GM23338 (cell line): ENCODE measurements around the gene MZB1. TPM values are rescaled to one million over a fixed set of nuclear protein-coding genes. Genes with fewer than 3 reads are reported as not detected.

Source experiments
- ATAC-seq: fragments of 200-7000 bp; cut with Tn5 transposase; 3 replicates; pipeline ENCODE4 v1.9.1; 2020
- DNase-seq: peaks from one replicate; pipeline ENCODE4 v3.0.0-alpha.2; 2015; ENCODE audit warnings: low spot score
- H2AFZ ChIP-seq: fragments of 200-600 bp; sonication (generic); 2 replicates; pipeline ENCODE4 v1.8.0; 2016; ENCODE audit warnings: antibody characterized with exemption, mild to moderate bottlenecking, moderate library complexity
- H3F3A ChIP-seq: fragments of 200-600 bp; sonication (generic); replicated peaks from 2 replicates; pipeline ENCODE4 v1.8.0; 2017; ENCODE audit warnings: antibody characterized with exemption, mixed run types, low read depth
- H3K27ac ChIP-seq: fragments of 200-600 bp; sonication (generic); 2 replicates; pipeline ENCODE4 v1.6.1; 2016; ENCODE audit warnings: low read depth
- H3K27me3 ChIP-seq: fragments of 200-600 bp; sonication (generic); 2 replicates; pipeline ENCODE4 v1.8.0; 2016; ENCODE audit warnings: mild to moderate bottlenecking, mixed run types, moderate library complexity; ENCODE audit not compliant: insufficient read depth
- H3K36me3 ChIP-seq: fragments of 200-600 bp; sonication (generic); 2 replicates; pipeline ENCODE4 v1.8.0; 2016; ENCODE audit warnings: mild to moderate bottlenecking; ENCODE audit not compliant: insufficient read depth
- H3K4me1 ChIP-seq: fragments of 200-600 bp; sonication (generic); 2 replicates; pipeline ENCODE4 v1.8.0; 2016; ENCODE audit warnings: mild to moderate bottlenecking, moderate library complexity; ENCODE audit not compliant: insufficient read depth
- H3K4me2 ChIP-seq: fragments of 200-600 bp; sonication (generic); 2 replicates; pipeline ENCODE4 v1.7.1; 2017; ENCODE audit warnings: mixed run types
- H3K4me3 ChIP-seq: fragments of 200-600 bp; sonication (generic); 2 replicates; pipeline ENCODE4 v1.6.1; 2016; ENCODE audit warnings: mixed run types
- H3K79me2 ChIP-seq: fragments of 200-600 bp; sonication (generic); replicated peaks from 2 replicates; pipeline ENCODE4 v1.8.0; 2017; ENCODE audit warnings: mild to moderate bottlenecking; ENCODE audit not compliant: insufficient read depth
- H3K9me2 ChIP-seq: fragments of 200-600 bp; sonication (generic); 2 replicates; pipeline ENCODE4 v1.8.0; 2017; ENCODE audit not compliant: insufficient read depth
- H4K20me1 ChIP-seq: fragments of 200-600 bp; sonication (generic); replicated peaks from 2 replicates; pipeline ENCODE4 v1.8.0; 2017; ENCODE audit warnings: mild to moderate bottlenecking; ENCODE audit not compliant: insufficient read depth
- H3K27ac Mint-ChIP-seq: 2 replicates; pipeline ENCODE4 v1.8.0; 2020; ENCODE audit warnings: inconsistent platforms, mild to moderate bottlenecking, moderate library complexity, mixed read lengths
- H3K27me3 Mint-ChIP-seq: 3 replicates; pipeline ENCODE4 v1.8.0; 2022; ENCODE audit warnings: low read depth, mild to moderate bottlenecking, moderate library complexity, mixed read lengths, inconsistent platforms; ENCODE audit not compliant: insufficient read depth, poor library complexity
- H3K36me3 Mint-ChIP-seq: 3 replicates; pipeline ENCODE4 v1.8.0; 2021; ENCODE audit warnings: low read depth, mild to moderate bottlenecking, inconsistent platforms, moderate library complexity, mixed read lengths
- H3K4me1 Mint-ChIP-seq: 3 replicates; pipeline ENCODE4 v1.8.0; 2020; ENCODE audit warnings: mild to moderate bottlenecking, inconsistent platforms, mixed read lengths
- H3K4me3 Mint-ChIP-seq: 3 replicates; pipeline ENCODE4 v1.8.0; 2021; ENCODE audit warnings: moderate library complexity, mild to moderate bottlenecking, inconsistent platforms, mixed read lengths
- H3K9me3 Mint-ChIP-seq: 3 replicates; pipeline ENCODE4 v1.8.0; 2020; ENCODE audit warnings: moderate library complexity, mild to moderate bottlenecking, inconsistent platforms, mixed read lengths
- EZH2 ChIP-seq: fragments of 200-600 bp; sonication (generic); IDR thresholded peaks from one replicate; pipeline ENCODE4 v1.8.0; 2017; ENCODE audit warnings: antibody characterized with exemption, mild to moderate bottlenecking, low read depth; ENCODE audit not compliant: unreplicated experiment
- EZH2phosphoT487 ChIP-seq: fragments of 200-600 bp; sonication (generic); IDR thresholded peaks from one replicate; pipeline ENCODE4 v1.8.1; 2018; ENCODE audit warnings: antibody characterized with exemption; ENCODE audit not compliant: unreplicated experiment
- NANOG ChIP-seq: IDR thresholded peaks from 2 replicates; pipeline ENCODE4 v1.6.1; 2016; ENCODE audit warnings: antibody characterized with exemption, borderline replicate concordance
- POLR2AphosphoS5 ChIP-seq: IDR thresholded peaks from 2 replicates; pipeline ENCODE4 v1.6.1; 2016; ENCODE audit warnings: antibody characterized with exemption, low read depth
- ZNF114 ChIP-seq: fragments of 250-450 bp; sonication (Bioruptor Pico); IDR thresholded peaks from 2 replicates; pipeline ENCODE4 v1.5.0; 2020; ENCODE audit warnings: mild to moderate bottlenecking, moderate library complexity
- ZNF331 ChIP-seq: fragments of 250-450 bp; sonication (Bioruptor Pico); IDR thresholded peaks from 2 replicates; pipeline ENCODE4 v1.5.0; 2020; ENCODE audit warnings: low read depth, mild to moderate bottlenecking, moderate library complexity
- polyA plus RNA-seq: library from polyadenylated mRNA; unstranded; fragments of >200 nt; fragmentation: Nextera tagmentation; extraction: Ambion mirVana; gene quantifications from 2 replicates; pipeline ENCODE4 v1.2.1, GENCODE V29; 2016
- total RNA-seq: library from RNA; depleted of rRNA; stranded (reverse); fragments of >200 nt; shearing (Covaris generic); gene quantifications from 2 replicates; pipeline ENCODE4 v1.2.3, GENCODE V29; 2014
- TF ChIP-seq, protein P1 (sequence below): fragments of 250-450 bp; sonication (Bioruptor Pico); IDR thresholded peaks from 2 replicates; pipeline ENCODE4 v1.5.0; 2020; ENCODE audit warnings: mild to moderate bottlenecking, moderate library complexity

MZB1 gene
- total and polyA plus RNA-seq, 2 experiments from 2014 or later, result 0.52 to 1.6 TPM

DNA sequence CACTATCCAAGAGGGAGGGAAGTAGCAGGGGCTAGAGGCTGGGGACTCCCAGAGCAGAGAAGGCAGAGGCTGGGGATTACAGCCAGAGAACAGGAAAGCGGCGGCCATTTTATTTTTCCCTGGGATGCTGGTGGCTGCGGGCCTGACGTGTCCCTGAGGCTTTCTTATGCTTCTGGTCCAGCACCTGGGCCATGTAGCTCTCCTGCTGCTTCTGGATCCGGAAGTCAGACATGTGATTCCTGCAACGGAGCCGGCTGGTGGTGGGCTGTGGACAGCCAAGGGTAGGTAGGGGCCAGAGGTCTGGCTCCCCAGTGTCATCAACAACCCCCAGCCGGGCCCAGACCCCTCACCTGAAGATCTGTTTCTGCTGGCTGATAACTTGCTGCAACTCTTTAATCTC lies 7.0 kb upstream of the MZB1 start (continued):
- TF ChIP-seq, protein P1, sequence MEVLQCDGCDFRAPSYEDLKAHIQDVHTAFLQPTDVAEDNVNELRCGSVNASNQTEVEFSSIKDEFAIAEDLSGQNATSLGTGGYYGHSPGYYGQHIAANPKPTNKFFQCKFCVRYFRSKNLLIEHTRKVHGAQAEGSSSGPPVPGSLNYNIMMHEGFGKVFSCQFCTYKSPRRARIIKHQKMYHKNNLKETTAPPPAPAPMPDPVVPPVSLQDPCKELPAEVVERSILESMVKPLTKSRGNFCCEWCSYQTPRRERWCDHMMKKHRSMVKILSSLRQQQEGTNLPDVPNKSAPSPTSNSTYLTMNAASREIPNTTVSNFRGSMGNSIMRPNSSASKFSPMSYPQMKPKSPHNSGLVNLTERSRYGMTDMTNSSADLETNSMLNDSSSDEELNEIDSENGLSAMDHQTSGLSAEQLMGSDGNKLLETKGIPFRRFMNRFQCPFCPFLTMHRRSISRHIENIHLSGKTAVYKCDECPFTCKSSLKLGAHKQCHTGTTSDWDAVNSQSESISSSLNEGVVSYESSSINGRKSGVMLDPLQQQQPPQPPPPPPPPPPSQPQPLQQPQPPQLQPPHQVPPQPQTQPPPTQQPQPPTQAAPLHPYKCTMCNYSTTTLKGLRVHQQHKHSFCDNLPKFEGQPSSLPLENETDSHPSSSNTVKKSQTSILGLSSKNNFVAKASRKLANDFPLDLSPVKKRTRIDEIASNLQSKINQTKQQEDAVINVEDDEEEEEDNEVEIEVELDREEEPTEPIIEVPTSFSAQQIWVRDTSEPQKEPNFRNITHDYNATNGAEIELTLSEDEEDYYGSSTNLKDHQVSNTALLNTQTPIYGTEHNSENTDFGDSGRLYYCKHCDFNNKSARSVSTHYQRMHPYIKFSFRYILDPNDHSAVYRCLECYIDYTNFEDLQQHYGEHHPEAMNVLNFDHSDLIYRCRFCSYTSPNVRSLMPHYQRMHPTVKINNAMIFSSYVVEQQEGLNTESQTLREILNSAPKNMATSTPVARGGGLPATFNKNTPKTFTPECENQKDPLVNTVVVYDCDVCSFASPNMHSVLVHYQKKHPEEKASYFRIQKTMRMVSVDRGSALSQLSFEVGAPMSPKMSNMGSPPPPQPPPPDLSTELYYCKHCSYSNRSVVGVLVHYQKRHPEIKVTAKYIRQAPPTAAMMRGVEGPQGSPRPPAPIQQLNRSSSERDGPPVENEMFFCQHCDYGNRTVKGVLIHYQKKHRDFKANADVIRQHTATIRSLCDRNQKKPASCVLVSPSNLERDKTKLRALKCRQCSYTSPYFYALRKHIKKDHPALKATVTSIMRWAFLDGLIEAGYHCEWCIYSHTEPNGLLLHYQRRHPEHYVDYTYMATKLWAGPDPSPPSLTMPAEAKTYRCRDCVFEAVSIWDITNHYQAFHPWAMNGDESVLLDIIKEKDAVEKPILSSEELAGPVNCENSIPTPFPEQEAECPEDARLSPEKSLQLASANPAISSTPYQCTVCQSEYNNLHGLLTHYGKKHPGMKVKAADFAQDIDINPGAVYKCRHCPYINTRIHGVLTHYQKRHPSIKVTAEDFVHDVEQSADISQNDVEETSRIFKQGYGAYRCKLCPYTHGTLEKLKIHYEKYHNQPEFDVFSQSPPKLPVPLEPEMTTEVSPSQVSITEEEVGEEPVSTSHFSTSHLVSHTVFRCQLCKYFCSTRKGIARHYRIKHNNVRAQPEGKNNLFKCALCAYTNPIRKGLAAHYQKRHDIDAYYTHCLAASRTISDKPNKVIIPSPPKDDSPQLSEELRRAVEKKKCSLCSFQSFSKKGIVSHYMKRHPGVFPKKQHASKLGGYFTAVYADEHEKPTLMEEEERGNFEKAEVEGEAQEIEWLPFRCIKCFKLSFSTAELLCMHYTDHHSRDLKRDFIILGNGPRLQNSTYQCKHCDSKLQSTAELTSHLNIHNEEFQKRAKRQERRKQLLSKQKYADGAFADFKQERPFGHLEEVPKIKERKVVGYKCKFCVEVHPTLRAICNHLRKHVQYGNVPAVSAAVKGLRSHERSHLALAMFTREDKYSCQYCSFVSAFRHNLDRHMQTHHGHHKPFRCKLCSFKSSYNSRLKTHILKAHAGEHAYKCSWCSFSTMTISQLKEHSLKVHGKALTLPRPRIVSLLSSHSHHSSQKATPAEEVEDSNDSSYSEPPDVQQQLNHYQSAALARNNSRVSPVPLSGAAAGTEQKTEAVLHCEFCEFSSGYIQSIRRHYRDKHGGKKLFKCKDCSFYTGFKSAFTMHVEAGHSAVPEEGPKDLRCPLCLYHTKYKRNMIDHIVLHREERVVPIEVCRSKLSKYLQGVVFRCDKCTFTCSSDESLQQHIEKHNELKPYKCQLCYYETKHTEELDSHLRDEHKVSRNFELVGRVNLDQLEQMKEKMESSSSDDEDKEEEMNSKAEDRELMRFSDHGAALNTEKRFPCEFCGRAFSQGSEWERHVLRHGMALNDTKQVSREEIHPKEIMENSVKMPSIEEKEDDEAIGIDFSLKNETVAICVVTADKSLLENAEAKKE (CRISPR knock-in tag), result no peak
- TF ChIP-seq POLR2AphosphoS5 (no peak), EZH2 (no peak)

DNA sequence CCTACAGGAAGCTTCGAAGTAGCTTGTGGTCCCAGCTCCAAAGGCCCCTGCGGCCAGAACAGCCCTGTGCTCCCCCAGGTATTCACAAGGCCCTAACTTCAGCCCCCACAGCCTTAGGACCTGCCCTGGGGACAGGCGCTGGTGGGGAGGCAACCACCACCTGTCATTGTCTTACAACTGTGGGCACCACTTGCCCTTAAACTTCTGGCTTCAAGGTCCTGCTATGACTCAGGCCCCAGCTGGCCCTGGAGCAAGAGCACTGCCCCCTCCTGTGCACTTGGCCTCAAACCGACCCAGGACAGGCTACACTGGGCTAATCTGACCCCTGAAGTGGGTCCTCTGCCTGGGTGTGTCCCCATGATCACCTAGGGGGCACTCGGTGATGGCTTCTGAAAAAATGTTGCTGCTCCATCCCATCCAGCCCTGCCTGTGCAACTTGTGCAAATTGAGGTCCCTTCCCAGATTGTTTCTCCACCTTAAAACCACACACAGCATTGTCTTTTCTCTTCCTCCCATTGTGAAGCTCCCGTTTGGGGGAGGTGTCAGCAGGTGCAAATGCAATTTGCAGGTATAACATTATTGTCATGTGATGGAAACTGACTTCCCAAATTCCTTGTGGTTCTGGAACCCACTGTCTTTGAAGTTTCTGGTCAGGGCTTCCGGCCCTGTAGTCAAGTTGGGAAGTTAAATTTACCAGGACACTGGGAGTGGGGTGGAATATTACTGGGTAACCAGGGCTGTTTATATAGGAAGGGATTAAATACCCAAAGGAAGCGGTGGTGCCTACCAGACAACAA lies 6.3 kb upstream of the MZB1 start:
- ATAC-seq (no peak), DNase-seq (no peak)
- Histone ChIP-seq H3K79me2 (no peaks in the 10 kb centered on the region), H3K9me2 (no peaks in the 10 kb centered on the region), H3K4me2 (0 out of 2 replicates have a peak overlapping the region, but pooled peaks have one; percentile 32), H3K36me3 (no peaks in the 10 kb centered on the region), H3K4me3 (no peak overlapping the region), H4K20me1 (no peaks in the 10 kb centered on the region), H3K27me3 (peaks cover 44% of the 10 kb centered on the region), H3K4me1 (peaks cover 4% of the 10 kb centered on the region; the same call in 1 of the 2 replicates), H3K27ac (no peak overlapping the region), H2AFZ (no peak overlapping the region), H3F3A (peaks cover 25% of the 10 kb centered on the region)
- Mint-ChIP-seq H3K27me3 (peaks cover 40% of the 10 kb centered on the region), H3K9me3 (no peaks in the 10 kb centered on the region), H3K4me1 (peaks cover 20% of the 10 kb centered on the region), H3K27ac (no peak overlapping the region), H3K36me3 (peaks cover 15% of the 10 kb centered on the region), H3K4me3 (peak overlapping the region; percentile 9; the same call in 1 of the 3 replicates)
- no peak for TF ChIP-seq POLR2AphosphoS5
- no peak for TF ChIP-seq NANOG
- TF ChIP-seq ZNF331 (CRISPR knock-in tag), result no peak
- TF ChIP-seq, protein P1 (CRISPR knock-in tag), result no peak
- no peak for TF ChIP-seq EZH2
- TF ChIP-seq ZNF114 (CRISPR knock-in tag), result no peak
- no peak for TF ChIP-seq EZH2phosphoT487
